Erythroblast (primary cell): ENCODE data around the gene SH3PXD2B.

Source experiments
- GATA1 ChIP-seq: IDR thresholded peaks from 2 replicates; pipeline ENCODE4 v1.6.1; 2011; ENCODE audit warnings: low read depth, mild to moderate bottlenecking, control low read depth, low read length, moderate library complexity
- POLR2A ChIP-seq: IDR thresholded peaks from 2 replicates; pipeline ENCODE4 v1.6.1; 2011; ENCODE audit warnings: mild to moderate bottlenecking, low read length

DNA sequence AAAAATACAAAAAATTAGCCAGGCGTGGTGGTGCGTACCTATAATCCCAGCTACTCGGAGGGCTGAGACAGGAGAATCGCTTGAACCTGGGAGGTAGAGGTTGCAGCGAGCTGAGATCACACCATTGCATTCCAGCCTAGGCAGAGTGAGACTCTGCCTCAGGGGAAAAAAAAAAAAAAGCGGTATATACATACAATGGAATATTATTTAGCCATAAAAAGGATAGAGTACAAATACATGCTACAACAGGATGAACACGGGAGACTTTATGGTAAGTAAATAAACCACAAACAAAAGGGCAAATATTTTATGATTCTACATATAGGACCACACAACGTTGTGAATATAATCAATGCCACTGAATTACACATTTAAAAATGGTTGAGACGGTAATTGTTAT is 176.0 kb downstream of the SH3PXD2B start:
- TF ChIP-seq POLR2A (no peak), GATA1 (no peak)
